Neuronal stem cell (in vitro differentiated cells): Measurements from ENCODE around the gene CBX2.

ENCODE experiments used
- DNase-seq: peaks from one replicate; pipeline ENCODE4 v3.0.0-alpha.2; 2013; ENCODE audit warnings: low spot score
- H2AFZ ChIP-seq: one replicate; pipeline ENCODE4 v1.6.1; 2013; ENCODE audit warnings: mild to moderate bottlenecking, low read length, inconsistent platforms
- H2AK5ac ChIP-seq: 2 replicates; pipeline ENCODE4 v1.6.1; 2013; ENCODE audit warnings: low read depth, mild to moderate bottlenecking, inconsistent platforms, low read length, moderate library complexity, mixed read lengths
- H2BK120ac ChIP-seq: 2 replicates; pipeline ENCODE4 v1.6.1; 2013; ENCODE audit warnings: low read depth, mild to moderate bottlenecking, inconsistent platforms, low read length, moderate library complexity, mixed read lengths
- H2BK12ac ChIP-seq: one replicate; pipeline ENCODE4 v1.6.1; 2013; ENCODE audit warnings: low read length, inconsistent platforms
- H2BK15ac ChIP-seq: 2 replicates; pipeline ENCODE4 v1.6.1; 2013; ENCODE audit warnings: mild to moderate bottlenecking, low read length, inconsistent platforms, mixed read lengths
- H2BK5ac ChIP-seq: one replicate; pipeline ENCODE4 v1.6.1; 2013; ENCODE audit warnings: inconsistent platforms, mild to moderate bottlenecking, low read length, moderate library complexity
- H3K14ac ChIP-seq: one replicate; pipeline ENCODE4 v1.6.1; 2013; ENCODE audit warnings: low read length, inconsistent platforms
- H3K18ac ChIP-seq: 2 replicates; pipeline ENCODE4 v1.6.1; 2013; ENCODE audit warnings: low read length, inconsistent platforms
- H3K23ac ChIP-seq: 2 replicates; pipeline ENCODE4 v1.6.1; 2013; ENCODE audit warnings: low read depth, mild to moderate bottlenecking, mixed read lengths, low read length, inconsistent platforms; ENCODE audit not compliant: poor library complexity
- H3K27ac ChIP-seq: replicated peaks from 3 replicates; pipeline ENCODE4 v1.5.1; 2013; ENCODE audit warnings: low read length, inconsistent platforms
- H3K27me3 ChIP-seq, 3 experiments: 2 replicates each; pipeline ENCODE4 v1.6.1; 2013; ENCODE audit warnings: low read length in 3 of 3, mild to moderate bottlenecking in 2 of 3, inconsistent platforms in 1 of 3, low read depth in 1 of 3, mixed read lengths in 1 of 3, moderate library complexity in 1 of 3; ENCODE audit not compliant: control insufficient read depth in 3 of 3, insufficient read depth in 3 of 3
- H3K36me3 ChIP-seq, 2 donors: replicated peaks in 1 of 2; 2 replicates each; pipeline ENCODE4 v1.6.1; 2013; ENCODE audit warnings: low read length in 2 of 2; ENCODE audit not compliant: control insufficient read depth in 2 of 2, insufficient read depth in 2 of 2
- H3K4ac ChIP-seq: 2 replicates; pipeline ENCODE4 v1.6.1; 2013; ENCODE audit warnings: inconsistent platforms, mild to moderate bottlenecking, low read length, moderate library complexity
- H3K4me1 ChIP-seq, 2 donors: 1 replicate in 1 of 2; 2 replicates in 1 of 2; pipeline ENCODE4 v1.6.1; 2013; ENCODE audit warnings: low read length in 2 of 2, low read depth in 1 of 2; ENCODE audit not compliant: control insufficient read depth in 2 of 2, insufficient read depth in 1 of 2
- H3K4me2 ChIP-seq: one replicate; pipeline ENCODE4 v1.6.1; 2013; ENCODE audit warnings: mild to moderate bottlenecking, low read length, inconsistent platforms; ENCODE audit not compliant: insufficient read depth, poor library complexity, severe bottlenecking
- H3K4me3 ChIP-seq, 2 donors: 2 replicates each; pipeline ENCODE4 v1.5.1; 2013; ENCODE audit warnings: low read length in 2 of 2, mild to moderate bottlenecking in 2 of 2, inconsistent platforms in 1 of 2, moderate library complexity in 1 of 2
- H3K79me1 ChIP-seq: one replicate; pipeline ENCODE4 v1.6.1; 2013; ENCODE audit warnings: low read depth, mild to moderate bottlenecking, inconsistent platforms, low read length, moderate library complexity
- H3K9ac ChIP-seq: one replicate; pipeline ENCODE4 v1.6.1; 2013; ENCODE audit warnings: mild to moderate bottlenecking, low read depth, low read length, inconsistent platforms; ENCODE audit not compliant: poor library complexity
- H3K9me3 ChIP-seq, 2 donors: replicated peaks in 1 of 2; 2 replicates each; pipeline versions ENCODE3 to v1.6.1; 2013; ENCODE audit warnings: low read length in 2 of 2, mild to moderate bottlenecking in 2 of 2, inconsistent platforms in 1 of 2, low read depth in 1 of 2, mixed read lengths in 1 of 2, moderate library complexity in 1 of 2; ENCODE audit not compliant: control insufficient read depth in 2 of 2, insufficient read depth in 1 of 2
- H4K8ac ChIP-seq: one replicate; pipeline ENCODE4 v1.6.1; 2013; ENCODE audit warnings: low read depth, mild to moderate bottlenecking, inconsistent platforms, low read length, moderate library complexity
- H4K91ac ChIP-seq: one replicate; pipeline ENCODE4 v1.6.1; 2013; ENCODE audit warnings: low read length, low read depth, mild to moderate bottlenecking, inconsistent platforms; ENCODE audit not compliant: poor library complexity
- WGBS, 2 donors: extraction: QIAGEN DNeasy Blood & Tissue Kit; methylation state at CpG; one replicate each; pipeline ENCODE4 v1.1.7; 2013; ENCODE audit warnings: missing lambda C conversion rate in 2 of 2, mixed read lengths in 1 of 2; ENCODE audit not compliant: insufficient read length in 2 of 2, insufficient replicate concordance in 1 of 2; ENCODE audit errors: extremely low coverage in 2 of 2; 5-methylcytosine and 5-hydroxymethylcytosine counted together

Gene CBX2

DNA sequence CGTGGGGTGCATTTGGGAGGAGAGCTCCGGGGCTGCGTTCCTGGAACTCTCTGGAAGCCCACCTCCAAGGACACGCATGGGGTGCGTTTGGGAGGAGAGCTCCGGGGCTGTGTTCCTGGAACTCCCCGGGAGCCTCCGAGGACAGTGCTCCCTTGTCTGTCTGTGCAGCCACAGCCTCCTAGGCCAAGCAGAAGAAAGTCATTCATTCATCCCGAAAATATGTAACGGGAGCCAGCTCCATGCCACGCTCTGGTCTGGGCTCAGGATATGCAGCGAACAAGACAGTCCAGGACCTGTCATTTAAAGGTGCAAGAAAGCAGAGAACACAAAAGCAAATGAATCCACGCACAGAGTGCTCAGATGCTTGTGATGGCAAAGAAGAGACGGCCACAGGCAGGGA, 39.3 kb upstream of the CBX2 start:
- Histone ChIP-seq H3K9me3 (peaks cover 0 to 2% of the 10 kb centered on the region in 2 donors), H3K36me3 (no peaks in the 10 kb centered on the region), H3K27ac (no peak overlapping the region), H3K4me2 (no peak overlapping the region), H2BK120ac (no peak overlapping the region), H3K4ac (no peak overlapping the region), H3K4me1 (peaks cover 9 to 39% of the 10 kb centered on the region in 2 donors), H3K4me3 (no peak overlapping the region), H4K91ac (no peak overlapping the region), H3K23ac (no peak overlapping the region), H2BK15ac (no peak overlapping the region), H4K8ac (no peak overlapping the region), H2AK5ac (peak overlapping the region; percentile 83), H3K9ac (peak overlapping the region; percentile 72), H3K79me1 (no peaks in the 10 kb centered on the region), H2BK5ac (peak overlapping the region; percentile 72), H3K18ac (peak overlapping the region; percentile 46), H3K14ac (no peak overlapping the region), H3K27me3 (peaks cover 0 to 24% (median 7%) of the 10 kb centered on the region in 3 experiments), H2BK12ac (no peak overlapping the region), H2AFZ (no peak overlapping the region)
- WGBS, 2 donors: no CpG with 5 or more reads among the region's 14 CpGs
- DNase-seq: no peak

DNA sequence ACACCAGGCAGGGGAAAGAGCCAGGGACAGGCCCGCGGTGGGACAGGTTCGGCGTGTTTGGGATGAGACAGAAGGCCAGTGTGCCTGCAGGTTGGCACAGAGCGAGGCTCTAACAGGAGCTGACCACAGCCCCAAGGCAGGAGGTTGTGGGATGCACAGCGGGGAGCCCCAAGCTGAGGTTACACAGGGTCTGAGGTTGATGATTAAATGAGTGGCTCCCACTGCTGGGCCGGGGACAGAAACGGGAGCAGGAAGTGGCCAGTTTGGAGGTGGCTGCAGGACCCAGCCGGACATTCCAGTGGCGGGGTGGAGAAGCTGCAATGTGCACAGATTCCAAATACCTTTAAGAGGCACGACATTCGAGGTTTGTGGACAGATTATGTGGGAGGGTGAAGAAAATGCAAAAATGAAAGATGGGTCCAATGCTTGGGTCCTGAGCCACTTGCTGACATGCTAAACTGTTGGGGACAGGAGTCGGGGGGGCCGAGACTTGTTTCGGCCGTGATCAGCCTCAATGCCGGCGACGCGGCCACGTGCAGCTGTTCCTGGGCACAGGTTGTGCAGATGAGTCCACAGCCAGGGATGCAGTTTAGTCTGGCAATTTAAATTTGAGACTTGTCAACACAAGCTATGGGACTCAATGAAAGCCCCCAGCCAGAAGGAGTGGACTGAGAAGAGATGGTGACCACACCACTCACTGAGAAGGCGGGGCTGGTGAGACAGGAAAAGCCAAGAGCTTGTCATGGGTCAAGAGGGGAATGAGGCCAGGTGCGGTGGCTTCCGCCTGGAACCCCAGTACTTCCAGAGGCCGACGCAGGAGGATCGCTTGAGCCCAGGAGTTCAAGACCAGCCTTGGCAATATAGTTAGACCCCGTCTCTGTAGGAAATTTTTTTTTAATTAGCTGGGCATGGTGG, 38.5 kb upstream of the CBX2 start:
- peak overlapping the region; percentile 72 for H2BK5ac ChIP-seq
- H3K4ac ChIP-seq: no peak overlapping the region
- no peak overlapping the region for H3K14ac ChIP-seq
- no peak overlapping the region for H4K8ac ChIP-seq
- no peak overlapping the region for H3K9ac ChIP-seq
- H2AFZ ChIP-seq: no peak overlapping the region
- peaks cover 0 to 2% of the 10 kb centered on the region in 2 donors for H3K9me3 ChIP-seq
- no peak overlapping the region for H3K4me2 ChIP-seq
- H2BK12ac ChIP-seq: peak overlapping the region; percentile 7
- H3K4me3 ChIP-seq: no peak overlapping the region
- no peak overlapping the region for H3K23ac ChIP-seq
- peaks cover 9 to 39% of the 10 kb centered on the region in 2 donors for H3K4me1 ChIP-seq
- no peak for DNase-seq
- H2AK5ac ChIP-seq: peak overlapping the region; percentile 30
- H3K27ac ChIP-seq: no peak overlapping the region
- peak overlapping the region; percentile 46 for H3K18ac ChIP-seq
- H4K91ac ChIP-seq: no peak overlapping the region
- H3K79me1 ChIP-seq: no peaks in the 10 kb centered on the region
- H3K36me3 ChIP-seq: no peaks in the 10 kb centered on the region
- no peak overlapping the region for H2BK120ac ChIP-seq
- no CpG with 5 or more reads among the region's 28 CpGs for WGBS, 2 donors
- no peak overlapping the region for H2BK15ac ChIP-seq
- H3K27me3 ChIP-seq: peaks cover 0 to 29% (median 7%) of the 10 kb centered on the region in 3 experiments

DNA sequence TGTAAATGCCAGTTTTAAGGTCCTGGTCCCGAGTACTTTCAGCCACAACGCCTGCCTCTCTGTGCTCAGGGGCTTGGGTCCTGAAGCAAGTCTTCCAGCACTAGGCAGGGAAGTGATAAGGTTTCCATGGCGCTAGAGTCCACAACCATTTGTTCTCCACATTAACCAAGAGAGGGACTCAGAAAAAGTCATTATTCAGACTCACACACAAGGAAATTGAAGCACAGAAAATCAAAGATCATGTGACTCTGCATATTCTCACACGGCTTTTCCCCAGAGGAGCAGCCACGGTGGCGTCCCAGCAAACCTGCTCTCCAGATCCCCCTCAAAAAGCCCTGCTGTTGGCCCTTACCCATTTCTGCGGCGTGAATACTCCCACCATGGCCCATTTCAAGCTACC, 37.5 kb upstream of the CBX2 start:
- no peaks in the 10 kb centered on the region for H3K79me1 ChIP-seq
- no peak for DNase-seq
- H3K9me3 ChIP-seq: peaks cover 0 to under 1% of the 10 kb centered on the region in 2 donors
- H3K23ac ChIP-seq: no peak overlapping the region
- H2BK15ac ChIP-seq: no peak overlapping the region
- no peak overlapping the region for H3K27ac ChIP-seq
- no peak overlapping the region for H3K4ac ChIP-seq
- H2AK5ac ChIP-seq: peak overlapping the region; percentile 14
- no peak overlapping the region for H2BK12ac ChIP-seq
- no peak overlapping the region for H3K18ac ChIP-seq
- H3K14ac ChIP-seq: no peak overlapping the region
- H3K36me3 ChIP-seq: no peaks in the 10 kb centered on the region
- H4K91ac ChIP-seq: no peak overlapping the region
- no peak overlapping the region for H2BK120ac ChIP-seq
- H3K9ac ChIP-seq: no peak overlapping the region
- no peak overlapping the region for H4K8ac ChIP-seq
- no peak overlapping the region for H3K4me3 ChIP-seq
- peak overlapping the region; percentile 60 for H2AFZ ChIP-seq
- no peak overlapping the region for H2BK5ac ChIP-seq
- peaks cover 9 to 39% of the 10 kb centered on the region in 2 donors for H3K4me1 ChIP-seq
- peaks cover 0 to 34% (median 7%) of the 10 kb centered on the region in 3 experiments for H3K27me3 ChIP-seq
- WGBS, 2 donors: no CpG with 5 or more reads among the region's 8 CpGs
- no peak overlapping the region for H3K4me2 ChIP-seq

GRCh38 chr17:79741401-79741750, 36.6 kb upstream of the CBX2 start:
- peak overlapping the region; percentile 87 for H3K4me2 ChIP-seq
- H3K23ac ChIP-seq: peak overlapping the region; percentile 34
- no peak overlapping the region for H3K27ac ChIP-seq
- H3K79me1 ChIP-seq: no peaks in the 10 kb centered on the region
- H2AK5ac ChIP-seq: peak overlapping the region; percentile 54
- H4K91ac ChIP-seq: no peak overlapping the region
- no peak overlapping the region for H3K4ac ChIP-seq
- no peak for DNase-seq
- no peak overlapping the region for H2BK12ac ChIP-seq
- peak overlapping the region; percentile 24 for H2BK120ac ChIP-seq
- WGBS, 2 donors: no CpG with 5 or more reads among the region's 10 CpGs
- H3K27me3 ChIP-seq: peaks cover 0 to 38% (median 7%) of the 10 kb centered on the region in 3 experiments
- H2BK5ac ChIP-seq: peak overlapping the region; percentile 63
- H3K9ac ChIP-seq: peak overlapping the region; percentile 86
- no peaks in the 10 kb centered on the region for H3K36me3 ChIP-seq
- no peaks in the 10 kb centered on the region for H3K9me3 ChIP-seq
- no peak overlapping the region for H4K8ac ChIP-seq
- peak overlapping the region; percentile 96 for H3K18ac ChIP-seq
- H3K14ac ChIP-seq: peak overlapping the region; percentile 25
- no peak overlapping the region for H2BK15ac ChIP-seq
- H3K4me3 ChIP-seq: peak overlapping the region; percentile 55 to 82
- peak overlapping the region; percentile 100 for H2AFZ ChIP-seq
- H3K4me1 ChIP-seq: peaks cover 9 to 40% of the 10 kb centered on the region in 2 donors
